Heart left ventricle (tissue), 16 donors: ENCODE measurements around the gene CUEDC2. TPM values are rescaled to one million over a fixed set of nuclear protein-coding genes. Genes with fewer than 3 reads are reported as not detected.

Source experiments
- ATAC-seq, 4 donors: fragments of 200-7000 bp; cut with Tn5 transposase; one replicate each; pipeline ENCODE4 v1.9.1; 2020 to 2022; ENCODE audit warnings: moderate library complexity in 4 of 4, mild to moderate bottlenecking in 3 of 4, moderate number of reproducible peaks in 1 of 4
- DNase-seq, 5 donors: peaks; one replicate each; pipeline ENCODE4 v3.0.0-alpha.2; 2020
- H3K27ac ChIP-seq, 12 donors: fragments of 200-600 bp; sonication (generic) in 4 of 12; one replicate each; pipeline versions ENCODE4 v1.5.0 to v1.8.0; 2016 to 2022; ENCODE audit warnings: mild to moderate bottlenecking in 2 of 12
- H3K27me3 ChIP-seq, 9 donors: fragments of 200-600 bp; sonication (generic) in 2 of 9; one replicate each; pipeline versions ENCODE4 v1.5.1 to v1.8.0; 2016 to 2022; ENCODE audit warnings: mild to moderate bottlenecking in 3 of 9
- H3K36me3 ChIP-seq, 9 donors: fragments of 200-600 bp; sonication (generic) in 2 of 9; one replicate each; pipeline versions ENCODE4 v1.5.0 to v1.8.0; 2018 to 2022; ENCODE audit warnings: mild to moderate bottlenecking in 2 of 9
- H3K4me1 ChIP-seq, 12 donors: fragments of 200-600 bp; sonication (generic) in 4 of 12; one replicate each; pipeline versions ENCODE4 v1.5.0 to v1.8.0; 2016 to 2022; ENCODE audit warnings: mild to moderate bottlenecking in 3 of 12
- H3K4me3 ChIP-seq, 12 donors: fragments of 200-600 bp; sonication (generic) in 4 of 12; one replicate each; pipeline versions ENCODE4 v1.5.0 to v1.8.0; 2017 to 2022; ENCODE audit warnings: mild to moderate bottlenecking in 9 of 12, moderate library complexity in 4 of 12
- H3K9me3 ChIP-seq, 12 donors: fragments of 200-600 bp; sonication (generic) in 4 of 12; one replicate each; pipeline versions ENCODE4 v1.5.0 to v1.8.0; 2016 to 2022; ENCODE audit warnings: mild to moderate bottlenecking in 1 of 12
- POLR2A ChIP-seq, 2 donors: fragments of 450-650 bp; IDR thresholded peaks; one replicate each; pipeline ENCODE4 v1.6.1; 2017; ENCODE audit warnings: antibody characterized with exemption in 2 of 2, mild to moderate bottlenecking in 2 of 2, moderate library complexity in 2 of 2
- WGBS, 4 donors: extraction: QIAGEN DNeasy Blood & Tissue Kit in 2 of 4; methylation state at CpG; one replicate each; pipeline versions ENCODE4 v1.1.5 to v1.1.7; 2013 to 2018; 5-methylcytosine and 5-hydroxymethylcytosine counted together
- intact Hi-C, 10 donors: fragments of 100-400 bp; cut with DNase I; formaldehyde crosslinking; loops; one replicate each; pipeline versions ENCODE4 v1.11.1 to v1.14.2; 2022
- polyA plus RNA-seq, 2 donors: library from polyadenylated mRNA; stranded (reverse); fragments of 200-250 nt; gene quantifications; one replicate each; pipeline ENCODE4 v1.2.3, GENCODE V29; 2013
- total RNA-seq, 9 donors: library from RNA; depleted of rRNA in 2 of 9; stranded (reverse); fragments of >200 nt in 2 of 9; fragmentation: NEBNext Ultra II Directional in 3 of 9; extraction: Animal tissue kit (Norgen Biotek cat#: 25700) in 3 of 9; gene quantifications; one replicate each; pipeline versions ENCODE4 v1.1.0 to v1.2.4, GENCODE V29; 2016 to 2023
- TF ChIP-seq, protein P1 (sequence below), 12 donors: fragments of 200-600 bp; sonication (generic) in 4 of 12; IDR thresholded peaks; one replicate each; pipeline versions ENCODE4 v1.5.0 to v1.8.0; 2018 to 2022; ENCODE audit warnings: antibody characterized with exemption in 12 of 12, mild to moderate bottlenecking in 5 of 12
- donor health status: ischemic (EF 13 %, LVEDD 7.1; RV severe dilation, severe dysfunction).
- donor health status: healthy with polysubstance abuse.
- donor health status: DM: no; HTN: yes; CAD: no.
- donor health status: DM: no; HTN: no; CAD: no.
- donor health status: ischemic (EF 25% LVEDD 6.9; RV normal size, moderate dysfunction).
- donor health status: ischemic (EF 25% LVEDD 5.7; RV mildly dilated, moderate dysfunction).
- donor health status: healthy.
- donor health status: DM: yes; HTN: yes; CAD: no.
- donor health status: ischemic (EF 35%, LVEDD 5.7; RV mildly dilated, moderate dysfunction).
- donor health status: nonischemic (EF 11% LVEDD 7.7; RV severe dilation, severe dysfunction).
- donor health status: DM: yes; HTN: yes; CAD: no.
- donor health status: PGD.
- donor health status: ischemic (EF 29% LVEDD 5.4; RV normal size, mild dysfunction).
- donor health status: nonischemic (EF 23%, LVEDD 6.1; RV moderate dilation, normal function).

CUEDC2 gene
- total and polyA plus RNA-seq, 11 donors = 62.0 to 107 (median 79.2) TPM

- ATAC-seq (no peak), DNase-seq (no peak)
- Histone ChIP-seq H3K27ac (peak overlapping the region in 1 of 12 donors; percentile 99), H3K27me3 (peaks cover 6 to 28% (median 17%) of the 10 kb centered on the region in 9 donors), H3K9me3 (no peaks in the 10 kb centered on the region), H3K36me3 (peaks cover 0 to 33% (median 16%) of the 10 kb centered on the region in 9 donors), H3K4me1 (peaks cover 0 to 22% (median 10%) of the 10 kb centered on the region in 12 donors), H3K4me3 (no peak overlapping the region)
- intact Hi-C loops = loop anchor here in 2 of 10 donors (5.0 kb wide), 2 partner anchors 72 to 178 kb away; partner anchors contain the start of gene ELOVL3 (in 1 of the 2)
- TF ChIP-seq, protein P1, sequence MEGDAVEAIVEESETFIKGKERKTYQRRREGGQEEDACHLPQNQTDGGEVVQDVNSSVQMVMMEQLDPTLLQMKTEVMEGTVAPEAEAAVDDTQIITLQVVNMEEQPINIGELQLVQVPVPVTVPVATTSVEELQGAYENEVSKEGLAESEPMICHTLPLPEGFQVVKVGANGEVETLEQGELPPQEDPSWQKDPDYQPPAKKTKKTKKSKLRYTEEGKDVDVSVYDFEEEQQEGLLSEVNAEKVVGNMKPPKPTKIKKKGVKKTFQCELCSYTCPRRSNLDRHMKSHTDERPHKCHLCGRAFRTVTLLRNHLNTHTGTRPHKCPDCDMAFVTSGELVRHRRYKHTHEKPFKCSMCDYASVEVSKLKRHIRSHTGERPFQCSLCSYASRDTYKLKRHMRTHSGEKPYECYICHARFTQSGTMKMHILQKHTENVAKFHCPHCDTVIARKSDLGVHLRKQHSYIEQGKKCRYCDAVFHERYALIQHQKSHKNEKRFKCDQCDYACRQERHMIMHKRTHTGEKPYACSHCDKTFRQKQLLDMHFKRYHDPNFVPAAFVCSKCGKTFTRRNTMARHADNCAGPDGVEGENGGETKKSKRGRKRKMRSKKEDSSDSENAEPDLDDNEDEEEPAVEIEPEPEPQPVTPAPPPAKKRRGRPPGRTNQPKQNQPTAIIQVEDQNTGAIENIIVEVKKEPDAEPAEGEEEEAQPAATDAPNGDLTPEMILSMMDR (IDR thresholded peaks at IDR 0.05) = no peak
- TF ChIP-seq POLR2A (IDR thresholded peaks at IDR 0.05) = no peak
- 77 to 86% (median 81%) methylated on average over 16 to 19 of the region's 19 CpGs for WGBS, 4 donors
Observed at GRCh38 chr10:102405108-102405571, 27.2 kb downstream of the CUEDC2 start.

GRCh38 chr10:102404361-102405107, 27.8 kb downstream of the CUEDC2 start:
- WGBS, 4 donors = 81 to 89% (median 86%) methylated on average over 15 to 17 of the region's 17 CpGs
- H3K4me1 ChIP-seq = peaks cover 0 to 22% (median 11%) of the 10 kb centered on the region in 12 donors

DNA sequence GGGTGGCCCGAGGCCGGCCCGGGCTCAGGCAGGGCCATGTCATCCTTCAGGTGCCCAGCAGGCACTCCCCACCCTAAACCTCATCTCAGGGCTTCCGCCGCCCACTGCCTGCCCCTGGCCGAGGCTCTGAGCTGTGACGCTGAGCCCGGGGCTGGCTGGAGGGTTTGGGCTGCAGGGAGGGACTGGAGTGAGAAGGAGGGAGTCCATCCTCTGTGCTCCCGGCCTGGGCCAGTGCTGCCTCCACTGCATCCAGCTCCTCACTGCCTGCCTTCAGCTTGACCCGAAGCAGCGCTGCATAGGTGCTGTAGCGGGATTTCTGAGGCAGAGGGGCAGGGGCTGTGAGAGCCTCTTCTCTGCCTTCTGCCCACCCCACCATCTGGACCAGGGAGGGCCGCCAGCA, 29.3 kb downstream of the CUEDC2 start:
- H3K27ac ChIP-seq = peak overlapping the region in 1 of 12 donors; percentile 99
- TF ChIP-seq, protein P1 (IDR thresholded peaks at IDR 0.05) = no peak
- no peak for TF ChIP-seq POLR2A (IDR thresholded peaks at IDR 0.05)
- H3K9me3 ChIP-seq = no peaks in the 10 kb centered on the region
- H3K4me3 ChIP-seq = no peak overlapping the region
- H3K27me3 ChIP-seq = peaks cover 0 to 10% (median 3%) of the 10 kb centered on the region in 9 donors
- ATAC-seq (no peak), DNase-seq (no peak)
- H3K4me1 ChIP-seq = peaks cover 0 to 22% (median 13%) of the 10 kb centered on the region in 12 donors
- H3K36me3 ChIP-seq = peaks cover 0 to 50% (median 16%) of the 10 kb centered on the region in 9 donors
- intact Hi-C loops = loop anchor here in 1 of 10 donors (5.0 kb wide), 2 partner anchors 176 to 236 kb away; partner anchors contain the start of gene ELOVL3
- 76 to 89% (median 85%) methylated on average over 3 to 13 of the region's 13 CpGs for WGBS, 4 donors

More at GRCh38 chr10:102404361-102405107, 27.8 kb downstream of the CUEDC2 start:
- TF ChIP-seq, protein P1 (IDR thresholded peaks at IDR 0.05) = no peak
- TF ChIP-seq POLR2A (IDR thresholded peaks at IDR 0.05) = no peak
- peaks cover 0 to 39% (median 16%) of the 10 kb centered on the region in 9 donors for H3K36me3 ChIP-seq
- no peak for ATAC-seq
- peaks cover 3 to 22% (median 12%) of the 10 kb centered on the region in 9 donors for H3K27me3 ChIP-seq
- H3K4me3 ChIP-seq = no peak overlapping the region
- no peaks in the 10 kb centered on the region for H3K9me3 ChIP-seq
- H3K27ac ChIP-seq = peak overlapping the region in 1 of 12 donors; percentile 99
- peak in 1 of 5 donors; percentile 20 for DNase-seq
- intact Hi-C loops = loop anchor here in 3 of 10 donors (5.0 kb wide), 3 partner anchors 73 to 237 kb away; partner anchors contain the start of gene ELOVL3 (in 2 of the 3)

DNA sequence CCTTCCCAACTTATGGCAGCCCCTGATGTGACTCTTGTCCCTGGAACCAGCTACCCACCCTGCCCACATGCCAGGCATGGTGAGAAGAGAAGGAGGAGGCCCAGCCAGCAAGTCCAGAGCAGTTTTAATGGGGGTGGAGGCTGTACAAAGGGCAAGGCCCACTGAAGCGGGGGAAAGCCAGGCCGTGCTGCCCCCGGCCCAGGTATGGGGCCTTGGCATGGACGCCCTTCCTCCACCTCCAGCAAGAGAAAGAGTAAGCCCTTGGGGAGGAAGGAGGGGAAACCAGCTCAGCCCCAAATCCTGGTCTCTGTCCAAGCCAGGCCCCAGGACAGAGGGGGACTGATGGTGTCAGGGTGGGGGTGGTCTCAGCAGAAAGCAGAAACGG, 29.9 kb downstream of the CUEDC2 start:
- intact Hi-C loops = loop anchor here in 1 of 10 donors (5.0 kb wide), 2 partner anchors 175 to 235 kb away; partner anchors contain the start of gene ELOVL3
- Histone ChIP-seq H3K36me3 (peaks cover 0 to 56% (median 20%) of the 10 kb centered on the region in 9 donors), H3K27me3 (peaks cover 0 to 4% (median 0%) of the 10 kb centered on the region in 9 donors), H3K9me3 (no peaks in the 10 kb centered on the region), H3K27ac (peak overlapping the region in 1 of 12 donors; percentile 99), H3K4me1 (peaks cover 0 to 28% (median 13%) of the 10 kb centered on the region in 12 donors), H3K4me3 (no peak overlapping the region)
- 84 to 95% (median 89%) methylated on average over 2 to 5 of the region's 5 CpGs for WGBS, 4 donors
- ATAC-seq (no peak), DNase-seq (no peak)
- TF ChIP-seq, protein P1 (IDR thresholded peaks at IDR 0.05) = no peak
- no peak for TF ChIP-seq POLR2A (IDR thresholded peaks at IDR 0.05)
